Gastrocnemius medialis (tissue), 4 donors: ENCODE results near the gene PLD1.

Source experiments
- CTCF ChIP-seq, 5 experiments: fragments of 450-650 bp in 3 of 5; fragments of 200-600 bp in 2 of 5; sonication (generic) in 2 of 5; IDR thresholded peaks in 4 of 5; conservative IDR thresholded peaks in 1 of 5; 1 replicate in 4 of 5; 2 replicates in 1 of 5; pipeline ENCODE4 v1.5.1; 2016 to 2019; ENCODE audit warnings: antibody characterized with exemption in 5 of 5, mild to moderate bottlenecking in 3 of 5, moderate library complexity in 3 of 5
- POLR2A ChIP-seq, 2 donors: fragments of 450-650 bp; IDR thresholded peaks; one replicate each; pipeline ENCODE4 v1.6.1; 2017; ENCODE audit warnings: antibody characterized with exemption in 2 of 2, mild to moderate bottlenecking in 2 of 2, moderate library complexity in 2 of 2

GRCh38 chr3:171606151-171606751 lies 204.0 kb downstream of the PLD1 start:
- no peak for TF ChIP-seq CTCF (IDR thresholded peaks at IDR 0.05 in 4 of 5, conservative IDR thresholded peaks at IDR 0.05 in 1 of 5)
- no peak for TF ChIP-seq POLR2A (IDR thresholded peaks at IDR 0.05)
